Mesodermal cell (in vitro differentiated cells): ENCODE results near the gene PRRG2.
A peak's percentile ranks its signal among the peaks of the same experiment; 100 is the strongest.

ENCODE experiments used
- H3K27ac ChIP-seq: 2 replicates; pipeline ENCODE4 v1.7.0; 2013; ENCODE audit warnings: mild to moderate bottlenecking, low read depth, low read length, moderate library complexity; ENCODE audit not compliant: severe bottlenecking
- H3K36me3 ChIP-seq: 2 replicates; pipeline ENCODE4 v1.7.1; 2013; ENCODE audit warnings: mild to moderate bottlenecking, low read length, moderate library complexity; ENCODE audit not compliant: control insufficient read depth, insufficient read depth
- H3K4me1 ChIP-seq: one replicate; pipeline ENCODE4 v1.7.1; 2013; ENCODE audit warnings: mild to moderate bottlenecking, low read length; ENCODE audit not compliant: insufficient read depth, control insufficient read depth, poor library complexity, severe bottlenecking
- H3K4me3 ChIP-seq: 2 replicates; pipeline ENCODE4 v1.7.0; 2013; ENCODE audit warnings: low read length, control low read depth, mild to moderate bottlenecking; ENCODE audit not compliant: insufficient read depth, poor library complexity, severe bottlenecking; ENCODE audit errors: extremely low read depth
- H3K9me3 ChIP-seq: 2 replicates; pipeline ENCODE4 v1.7.1; 2013; ENCODE audit warnings: mild to moderate bottlenecking, low read length, moderate library complexity; ENCODE audit not compliant: control insufficient read depth
- WGBS, 2 experiments: methylation state at CpG; one replicate each; pipeline ENCODE4 v1.1.5; 2013; ENCODE audit warnings: missing lambda C conversion rate in 2 of 2; ENCODE audit not compliant: insufficient coverage in 2 of 2; 5-methylcytosine and 5-hydroxymethylcytosine counted together

The PRRG2 gene

DNA sequence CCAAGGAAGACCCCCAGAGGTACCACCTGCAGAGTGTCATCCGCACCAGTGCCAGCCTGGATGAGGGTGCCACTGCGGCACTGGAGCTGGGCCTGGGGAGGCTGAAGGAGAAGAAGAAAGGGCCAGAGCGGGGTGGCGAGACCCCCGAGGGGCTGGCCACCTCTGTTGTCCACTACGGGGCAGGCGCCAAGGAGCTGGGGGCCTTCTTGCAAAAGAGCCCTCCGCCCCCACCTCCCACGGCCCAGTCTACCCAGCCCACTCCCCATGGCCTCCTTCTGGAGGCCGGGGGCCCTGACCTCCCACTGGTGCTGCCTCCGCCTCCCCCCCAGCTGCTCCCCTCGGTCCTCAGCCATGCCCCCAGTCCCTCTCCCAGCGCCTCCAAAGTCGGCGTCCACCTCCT is 15.3 kb downstream of the PRRG2 start:
- Histone ChIP-seq H3K36me3 (peaks cover 73% of the 10 kb centered on the region), H3K27ac (no peak overlapping the region), H3K4me1 (peaks cover 5% of the 10 kb centered on the region), H3K9me3 (no peaks in the 10 kb centered on the region), H3K4me3 (no peak overlapping the region)
- 93 to 97% methylated on average over 10 to 13 of the region's 15 CpGs for WGBS, 2 experiments

DNA sequence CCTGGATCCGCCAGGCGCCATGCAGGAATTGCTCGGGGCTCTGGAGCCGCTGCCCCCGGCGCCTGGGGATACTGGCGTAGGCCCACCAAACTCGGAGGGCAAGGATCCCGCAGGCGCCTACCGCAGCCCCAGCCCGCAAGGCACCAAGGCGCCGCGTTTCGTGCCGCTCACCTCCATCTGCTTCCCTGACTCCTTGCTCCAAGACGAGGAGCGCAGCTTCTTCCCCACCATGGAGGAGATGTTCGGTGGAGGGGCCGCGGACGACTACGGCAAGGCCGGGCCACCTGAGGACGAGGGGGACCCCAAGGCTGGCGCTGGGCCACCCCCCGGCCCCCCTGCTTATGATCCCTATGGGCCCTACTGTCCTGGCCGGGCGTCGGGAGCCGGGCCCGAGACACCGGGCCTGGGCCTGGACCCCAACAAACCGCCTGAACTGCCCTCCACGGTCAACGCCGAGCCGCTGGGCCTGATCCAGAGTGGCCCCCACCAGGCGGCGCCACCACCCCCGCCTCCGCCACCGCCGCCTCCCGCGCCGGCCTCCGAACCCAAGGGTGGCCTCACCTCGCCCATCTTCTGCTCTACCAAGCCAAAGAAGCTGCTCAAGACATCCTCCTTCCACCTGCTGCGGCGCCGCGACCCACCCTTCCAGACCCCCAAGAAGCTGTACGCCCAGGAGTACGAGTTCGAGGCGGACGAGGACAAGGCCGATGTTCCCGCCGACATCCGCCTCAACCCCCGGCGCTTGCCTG is 16.0 kb downstream of the PRRG2 start:
- H3K36me3 ChIP-seq = peaks cover 79% of the 10 kb centered on the region

DNA sequence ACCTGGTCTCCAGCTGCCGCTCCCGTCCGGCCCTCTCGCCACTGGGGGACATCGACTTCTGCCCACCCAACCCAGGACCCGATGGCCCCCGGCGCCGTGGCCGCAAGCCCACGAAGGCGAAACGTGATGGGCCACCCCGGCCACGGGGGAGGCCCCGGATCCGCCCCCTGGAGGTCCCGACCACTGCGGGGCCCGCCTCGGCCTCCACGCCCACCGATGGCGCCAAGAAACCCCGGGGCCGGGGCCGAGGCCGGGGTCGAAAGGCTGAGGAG is 16.5 kb downstream of the PRRG2 start:
- 99% methylated on average over 23 to 24 of the region's 29 CpGs for WGBS, 2 experiments

More for the DNA sequence above, 16.0 kb downstream of the PRRG2 start:
- H3K4me1 ChIP-seq = peaks cover 5% of the 10 kb centered on the region
- H3K27ac ChIP-seq = no peak overlapping the region
- H3K4me3 ChIP-seq = no peak overlapping the region
- H3K9me3 ChIP-seq = no peaks in the 10 kb centered on the region
- 97% methylated on average over 51 to 57 of the region's 65 CpGs for WGBS, 2 experiments

DNA sequence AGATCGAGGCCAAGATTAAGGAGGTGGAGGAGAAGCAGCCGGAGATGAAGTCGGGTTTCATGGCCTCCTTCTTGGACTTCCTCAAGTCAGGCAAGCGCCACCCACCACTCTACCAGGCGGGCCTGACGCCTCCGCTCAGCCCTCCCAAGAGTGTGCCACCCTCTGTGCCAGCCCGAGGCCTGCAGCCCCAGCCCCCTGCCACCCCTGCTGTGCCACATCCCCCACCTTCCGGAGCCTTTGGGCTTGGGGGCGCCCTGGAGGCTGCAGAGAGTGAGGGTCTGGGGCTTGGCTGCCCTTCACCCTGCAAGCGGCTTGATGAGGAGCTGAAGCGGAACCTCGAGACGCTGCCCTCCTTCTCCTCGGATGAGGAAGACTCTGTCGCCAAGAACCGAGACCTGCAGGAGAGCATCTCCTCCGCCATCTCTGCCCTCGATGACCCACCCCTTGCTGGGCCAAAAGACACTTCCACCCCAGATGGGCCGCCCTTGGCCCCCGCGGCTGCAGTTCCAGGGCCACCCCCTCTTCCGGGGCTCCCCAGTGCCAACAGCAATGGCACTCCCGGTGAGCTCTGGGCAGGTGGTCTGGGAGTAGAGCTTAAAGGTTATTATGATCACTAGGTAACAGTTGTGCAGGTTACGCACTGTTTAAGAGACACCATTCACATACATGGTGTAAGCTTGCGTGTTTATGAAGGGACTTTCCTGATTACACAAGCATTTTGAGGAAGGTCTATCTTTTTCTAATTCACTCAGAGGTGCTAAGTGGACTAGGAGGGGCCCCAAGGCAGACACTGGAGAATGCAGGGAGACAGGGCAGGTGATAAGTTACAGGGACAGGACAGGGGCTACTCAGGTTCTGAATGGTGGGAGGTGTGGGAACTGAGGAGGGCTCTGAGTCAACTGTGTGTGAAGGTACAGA is 18.5 kb downstream of the PRRG2 start:
- Histone ChIP-seq H3K27ac (no peak overlapping the region), H3K4me3 (no peak overlapping the region), H3K4me1 (no peaks in the 10 kb centered on the region), H3K36me3 (peaks cover 93% of the 10 kb centered on the region), H3K9me3 (no peaks in the 10 kb centered on the region)
- 96 to 98% methylated on average over 20 to 21 of the region's 26 CpGs for WGBS, 2 experiments

More for the DNA sequence above, 16.5 kb downstream of the PRRG2 start:
- H3K27ac ChIP-seq = no peak overlapping the region
- H3K4me1 ChIP-seq = peaks cover 5% of the 10 kb centered on the region
- peaks cover 84% of the 10 kb centered on the region for H3K36me3 ChIP-seq
- H3K9me3 ChIP-seq = no peaks in the 10 kb centered on the region
- no peak overlapping the region for H3K4me3 ChIP-seq

DNA sequence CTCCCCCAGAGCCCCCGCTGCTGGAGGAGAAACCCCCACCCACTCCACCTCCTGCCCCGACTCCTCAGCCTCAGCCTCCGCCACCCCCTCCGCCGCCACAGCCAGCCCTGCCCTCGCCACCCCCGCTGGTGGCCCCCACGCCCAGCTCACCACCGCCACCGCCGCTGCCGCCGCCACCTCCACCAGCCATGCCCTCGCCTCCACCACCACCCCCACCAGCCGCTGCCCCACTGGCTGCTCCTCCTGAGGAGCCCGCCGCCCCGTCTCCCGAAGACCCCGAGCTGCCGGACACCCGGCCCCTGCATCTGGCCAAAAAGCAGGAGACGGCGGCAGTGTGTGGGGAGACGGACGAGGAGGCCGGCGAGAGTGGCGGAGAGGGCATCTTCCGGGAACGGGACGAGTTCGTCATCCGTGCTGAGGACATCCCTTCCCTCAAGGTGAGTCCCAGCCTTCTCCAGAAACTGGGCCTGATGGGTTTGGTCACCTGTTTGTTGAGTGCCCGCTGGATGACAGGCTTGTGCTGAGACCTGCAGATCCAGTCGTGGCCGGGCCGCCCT is 20.4 kb downstream of the PRRG2 start:
- WGBS, 2 experiments = 93% methylated on average over 25 to 29 of the region's 38 CpGs
- H3K4me1 ChIP-seq = no peaks in the 10 kb centered on the region
- H3K36me3 ChIP-seq = peaks cover 93% of the 10 kb centered on the region

DNA sequence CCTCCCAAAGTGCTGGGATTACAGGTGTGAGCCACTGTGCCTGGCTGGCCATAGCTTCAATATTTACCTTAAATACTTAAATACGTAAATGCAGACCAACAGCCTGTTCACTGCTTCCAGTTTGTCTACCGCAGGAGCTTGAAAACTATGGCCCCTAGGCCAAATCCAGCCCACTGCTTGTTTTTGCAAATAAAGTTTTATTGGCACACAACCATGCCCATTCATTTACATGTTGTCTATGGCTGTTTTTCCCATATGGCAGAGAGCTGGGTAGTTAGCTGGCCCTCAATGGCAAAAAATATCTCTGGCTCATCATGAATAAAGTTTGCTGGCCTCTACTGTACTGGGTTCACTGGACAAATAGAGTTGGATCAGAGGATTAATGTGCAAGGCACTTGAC is 21.7 kb downstream of the PRRG2 start:
- WGBS, 2 experiments = 95 to 100% methylated on average over 2 of the region's 2 CpGs
- H3K36me3 ChIP-seq = peaks cover 93% of the 10 kb centered on the region

More for the DNA sequence above, 20.4 kb downstream of the PRRG2 start:
- Histone ChIP-seq H3K4me3 (no peak overlapping the region), H3K9me3 (no peaks in the 10 kb centered on the region), H3K27ac (no peak overlapping the region)

DNA sequence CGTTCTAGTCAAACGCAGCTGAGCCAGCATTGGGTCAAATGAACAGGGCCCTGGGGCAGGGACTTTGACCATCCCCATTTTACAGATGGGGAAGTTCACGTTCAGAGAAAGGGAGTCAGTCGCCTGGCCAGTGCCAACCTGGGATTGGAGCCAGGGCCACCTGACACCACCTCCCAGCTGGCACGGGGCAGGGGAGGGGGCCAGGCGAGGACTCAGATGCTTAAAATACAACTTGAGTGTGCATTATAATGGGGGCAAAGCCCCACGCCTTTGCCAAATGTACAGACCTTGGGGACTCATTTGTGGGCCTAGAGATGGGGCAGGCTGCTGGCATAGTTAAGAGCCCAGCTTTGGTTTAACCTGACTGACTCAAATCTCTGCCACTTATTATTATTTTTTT is 24.5 kb downstream of the PRRG2 start:
- no peak overlapping the region for H3K27ac ChIP-seq
- H3K4me1 ChIP-seq = no peaks in the 10 kb centered on the region
- H3K4me3 ChIP-seq = no peak overlapping the region
- H3K9me3 ChIP-seq = no peaks in the 10 kb centered on the region
- peaks cover 96% of the 10 kb centered on the region for H3K36me3 ChIP-seq
- 98 to 100% methylated on average over 7 of the region's 7 CpGs for WGBS, 2 experiments

More for the DNA sequence above, 21.7 kb downstream of the PRRG2 start:
- Histone ChIP-seq H3K27ac (no peak overlapping the region), H3K9me3 (no peaks in the 10 kb centered on the region), H3K4me3 (no peak overlapping the region), H3K4me1 (no peaks in the 10 kb centered on the region)

DNA sequence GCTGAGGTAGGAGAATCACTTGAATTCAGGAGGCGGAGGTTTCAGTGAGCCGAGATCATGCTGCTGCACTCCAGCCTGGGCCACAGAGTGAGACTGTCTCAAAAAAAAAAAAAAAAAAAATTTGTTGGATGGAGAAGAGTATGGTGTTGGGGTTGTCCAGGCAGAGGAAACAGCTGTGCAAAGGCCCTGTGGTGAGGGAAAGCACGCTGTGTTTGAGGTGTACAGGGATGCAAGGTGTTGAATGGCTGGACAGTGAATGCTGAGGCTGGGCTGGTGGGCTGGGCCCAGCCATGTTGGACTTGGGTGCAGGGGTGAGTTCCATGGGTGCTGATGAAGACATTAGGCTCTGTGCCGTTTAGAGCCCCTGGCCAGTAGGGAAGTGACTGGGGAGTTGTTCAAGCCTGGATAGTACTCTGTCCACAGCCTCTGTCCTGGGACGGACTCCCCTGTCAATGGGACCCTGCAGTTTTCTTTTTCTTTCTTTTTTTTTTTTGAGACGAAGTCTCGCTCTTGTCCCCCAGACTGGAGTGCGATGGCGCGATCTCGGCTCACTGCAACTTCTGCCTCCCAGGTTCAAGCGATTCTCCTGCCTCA is 28.5 kb downstream of the PRRG2 start:
- Histone ChIP-seq H3K4me1 (peaks cover 13% of the 10 kb centered on the region), H3K9me3 (no peaks in the 10 kb centered on the region), H3K27ac (no peak overlapping the region), H3K4me3 (no peak overlapping the region), H3K36me3 (peaks cover 87% of the 10 kb centered on the region)
- 94 to 97% methylated on average over 6 to 11 of the region's 12 CpGs for WGBS, 2 experiments

DNA sequence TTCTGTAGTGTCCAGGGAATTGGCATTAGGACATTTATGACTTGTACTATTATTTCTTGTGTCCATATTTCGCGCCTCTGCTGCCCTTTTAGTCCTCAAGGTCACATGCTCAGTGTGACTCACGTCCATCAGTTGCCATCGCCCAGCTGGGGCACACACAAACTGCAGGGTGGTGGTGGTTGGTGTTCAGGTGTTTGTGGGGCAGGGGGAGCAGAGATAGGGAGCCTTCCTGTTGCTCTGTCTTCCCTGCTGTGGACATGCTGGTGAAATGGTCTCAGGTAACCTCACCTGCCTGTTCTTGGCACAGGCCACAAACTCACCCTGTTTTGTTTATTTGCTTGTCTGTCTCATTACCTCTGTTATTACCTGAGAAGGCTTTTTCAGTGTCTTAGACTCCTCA is 32.3 kb downstream of the PRRG2 start:
- peak overlapping the region; percentile 51 for H3K27ac ChIP-seq
- peaks cover 89% of the 10 kb centered on the region for H3K36me3 ChIP-seq
- H3K4me1 ChIP-seq = peaks cover 13% of the 10 kb centered on the region
- no peak overlapping the region for H3K4me3 ChIP-seq
- H3K9me3 ChIP-seq = no peaks in the 10 kb centered on the region
- WGBS, 2 experiments = 100% methylated on average over 4 of the region's 4 CpGs

DNA sequence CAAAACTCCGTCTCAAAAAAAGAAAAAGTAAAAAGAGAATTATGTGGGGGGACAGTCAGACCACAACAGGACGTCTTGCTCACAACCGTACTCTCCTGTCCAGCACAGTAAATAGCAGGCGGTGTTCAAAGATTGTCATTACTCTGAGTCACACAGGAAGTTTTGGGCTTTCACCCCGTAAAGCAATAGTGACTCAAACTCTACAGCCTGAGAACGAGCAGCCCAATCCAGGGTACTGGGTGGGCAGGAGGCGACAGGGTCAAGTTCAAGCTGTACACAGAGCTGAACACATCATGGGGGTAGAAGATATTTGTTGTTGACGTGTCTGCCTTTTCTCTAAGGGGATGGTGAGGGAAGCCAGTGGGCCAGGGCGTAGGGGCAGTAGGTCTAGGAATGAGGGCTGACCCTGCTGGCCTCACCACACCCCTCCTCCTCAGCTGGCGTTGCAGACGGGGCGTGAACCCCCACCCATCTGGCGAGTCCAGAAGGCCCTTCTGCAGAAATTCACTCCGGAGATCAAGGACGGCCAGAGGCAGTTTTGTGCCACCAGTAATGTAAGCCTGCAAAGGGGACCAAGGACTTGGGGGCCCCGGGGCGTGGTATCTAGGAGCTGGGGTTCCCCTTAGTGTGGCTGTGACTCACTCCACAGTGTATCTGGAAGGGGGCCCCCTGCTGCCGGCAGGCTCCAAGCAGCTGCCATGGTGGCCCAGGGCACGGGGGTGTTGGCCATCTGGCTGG is 33.1 kb downstream of the PRRG2 start:
- no peak overlapping the region for H3K4me3 ChIP-seq
- peaks cover 88% of the 10 kb centered on the region for H3K36me3 ChIP-seq
- peaks cover 13% of the 10 kb centered on the region for H3K4me1 ChIP-seq
- WGBS, 2 experiments = 91 to 95% methylated on average over 15 to 16 of the region's 19 CpGs
- H3K9me3 ChIP-seq = no peaks in the 10 kb centered on the region
- peak overlapping the region; percentile 51 for H3K27ac ChIP-seq
